Astrocyte (in vitro differentiated cells and primary cell): Measurements from ENCODE around the gene PER2.

Source experiments
- CTCF ChIP-seq: IDR thresholded peaks from 2 replicates; pipeline ENCODE4 v1.5.1; 2011; ENCODE audit warnings: low read depth, mild to moderate bottlenecking, inconsistent platforms, low read length, moderate library complexity; ENCODE audit not compliant: insufficient read depth
- EZH2 ChIP-seq: IDR thresholded peaks from 2 replicates; pipeline ENCODE4 v1.6.1; 2012; ENCODE audit warnings: mild to moderate bottlenecking, low read length, inconsistent platforms; ENCODE audit not compliant: insufficient read depth

GRCh38 chr2:238235331-238235732 lies 53.1 kb downstream of the PER2 start:
- TF ChIP-seq CTCF: no peak
- no peak for TF ChIP-seq EZH2
